ENCODE measurements around the gene SASH3.

SASH3 gene

DNA sequence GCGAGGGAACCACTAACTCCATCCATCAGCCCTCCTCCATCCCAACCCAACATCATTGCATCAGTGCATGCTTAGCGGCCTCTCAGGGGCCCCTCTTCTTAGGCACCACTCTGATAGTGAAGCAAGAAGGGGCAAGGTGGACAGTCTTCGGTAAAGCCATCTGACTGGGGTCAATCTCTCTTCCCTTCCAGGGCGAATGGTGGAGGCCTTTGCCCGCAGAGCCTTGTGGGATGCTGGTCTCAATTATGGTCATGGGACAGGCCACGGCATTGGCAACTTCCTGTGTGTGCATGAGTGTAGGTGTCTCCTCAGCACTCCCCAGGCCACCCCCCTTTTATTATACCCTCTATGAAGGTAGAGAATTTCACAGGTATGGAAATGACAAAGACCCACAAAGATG lies 18.8 kb upstream of the SASH3 start:
- intact Hi-C loops (cut with DNase I; ENCODE audit: low total_unique reads): no loop called here
- Histone ChIP-seq H3K4me1 (no peaks in the 10 kb centered on the region), H3K27me3 (no peaks in the 10 kb centered on the region), H3K27ac (no peak overlapping the region), H3K9me3 (no peaks in the 10 kb centered on the region), H3K4me3 (no peak overlapping the region), H3K36me3 (no peaks in the 10 kb centered on the region)
- TF ChIP-seq, protein P1, sequence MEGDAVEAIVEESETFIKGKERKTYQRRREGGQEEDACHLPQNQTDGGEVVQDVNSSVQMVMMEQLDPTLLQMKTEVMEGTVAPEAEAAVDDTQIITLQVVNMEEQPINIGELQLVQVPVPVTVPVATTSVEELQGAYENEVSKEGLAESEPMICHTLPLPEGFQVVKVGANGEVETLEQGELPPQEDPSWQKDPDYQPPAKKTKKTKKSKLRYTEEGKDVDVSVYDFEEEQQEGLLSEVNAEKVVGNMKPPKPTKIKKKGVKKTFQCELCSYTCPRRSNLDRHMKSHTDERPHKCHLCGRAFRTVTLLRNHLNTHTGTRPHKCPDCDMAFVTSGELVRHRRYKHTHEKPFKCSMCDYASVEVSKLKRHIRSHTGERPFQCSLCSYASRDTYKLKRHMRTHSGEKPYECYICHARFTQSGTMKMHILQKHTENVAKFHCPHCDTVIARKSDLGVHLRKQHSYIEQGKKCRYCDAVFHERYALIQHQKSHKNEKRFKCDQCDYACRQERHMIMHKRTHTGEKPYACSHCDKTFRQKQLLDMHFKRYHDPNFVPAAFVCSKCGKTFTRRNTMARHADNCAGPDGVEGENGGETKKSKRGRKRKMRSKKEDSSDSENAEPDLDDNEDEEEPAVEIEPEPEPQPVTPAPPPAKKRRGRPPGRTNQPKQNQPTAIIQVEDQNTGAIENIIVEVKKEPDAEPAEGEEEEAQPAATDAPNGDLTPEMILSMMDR (IDR thresholded peaks at IDR 0.05): no peak
- DNase-seq: no peak

DNA sequence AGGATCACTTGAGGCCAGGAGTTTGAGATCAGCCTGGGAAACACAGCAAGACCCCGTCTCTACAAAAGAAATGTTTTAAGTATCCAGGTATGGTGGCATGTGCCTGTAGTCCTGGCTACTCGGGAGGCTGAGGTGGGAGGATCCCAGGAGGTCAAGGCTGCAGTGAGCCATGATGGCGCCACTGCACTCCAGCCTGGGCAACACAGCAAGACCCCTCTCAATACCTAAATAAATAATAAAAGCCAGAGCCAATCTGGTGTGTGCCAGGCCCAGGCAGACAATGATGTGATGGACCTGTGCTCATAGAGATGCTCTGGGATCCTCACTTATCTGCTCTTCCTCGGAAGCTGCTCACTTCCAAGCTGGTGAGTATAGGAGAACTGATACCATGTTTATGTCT lies 18.2 kb upstream of the SASH3 start:
- Histone ChIP-seq H3K4me1 (no peaks in the 10 kb centered on the region), H3K27me3 (no peaks in the 10 kb centered on the region), H3K4me3 (no peak overlapping the region), H3K9me3 (no peaks in the 10 kb centered on the region), H3K36me3 (no peaks in the 10 kb centered on the region), H3K27ac (no peak overlapping the region)
- DNase-seq: no peak
- TF ChIP-seq, protein P1 (IDR thresholded peaks at IDR 0.05): no peak
- intact Hi-C loops (cut with DNase I; ENCODE audit: low total_unique reads): no loop called here

DNA sequence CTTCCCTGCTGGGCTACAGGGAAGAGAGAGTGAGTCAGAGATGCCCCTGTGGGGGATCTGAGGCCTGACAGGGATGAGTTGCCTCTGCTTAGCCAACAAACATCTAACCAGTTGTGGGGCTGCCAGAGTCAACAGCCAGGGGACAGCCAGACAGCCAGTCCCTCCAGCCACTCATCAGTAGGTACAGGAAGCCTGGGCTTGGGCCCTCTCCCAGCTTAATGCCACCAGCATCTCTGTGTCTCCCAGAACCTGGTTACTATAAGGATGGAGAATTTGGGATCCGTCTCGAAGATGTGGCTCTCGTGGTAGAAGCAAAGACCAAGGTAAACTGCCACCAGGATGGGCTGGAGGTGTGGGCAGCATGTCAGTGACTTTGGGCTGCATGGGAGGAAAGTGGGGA lies 17.3 kb upstream of the SASH3 start:
- TF ChIP-seq, protein P1 (IDR thresholded peaks at IDR 0.05): no peak
- no peak for DNase-seq

DNA sequence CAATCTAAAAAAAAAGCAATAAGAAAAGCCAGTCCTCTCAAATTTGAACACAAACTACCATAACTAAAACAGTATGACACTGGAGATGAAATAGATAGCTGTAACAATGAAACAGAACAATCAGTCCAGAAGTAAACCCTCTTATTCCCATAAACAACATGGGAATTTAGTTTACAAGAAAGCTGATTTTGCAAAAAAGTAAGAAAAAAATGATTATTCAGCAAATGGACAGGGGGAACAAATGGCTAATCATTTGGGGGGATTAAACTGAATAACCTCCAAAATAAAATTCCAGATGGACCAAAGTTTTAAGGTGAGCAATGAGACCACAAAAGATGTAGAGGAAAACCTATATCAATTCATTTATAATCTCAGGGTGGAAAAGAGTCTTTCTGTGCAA lies 16.1 kb upstream of the SASH3 start:
- H3K4me1 ChIP-seq: no peaks in the 10 kb centered on the region
- DNase-seq: no peak
- intact Hi-C loops (cut with DNase I; ENCODE audit: low total_unique reads): no loop called here
- H3K9me3 ChIP-seq: no peaks in the 10 kb centered on the region
- H3K36me3 ChIP-seq: no peaks in the 10 kb centered on the region
- no peaks in the 10 kb centered on the region for H3K27me3 ChIP-seq
- no peak overlapping the region for H3K4me3 ChIP-seq
- no peak overlapping the region for H3K27ac ChIP-seq
- TF ChIP-seq, protein P1 (IDR thresholded peaks at IDR 0.05): no peak

More for the DNA sequence above, 17.3 kb upstream of the SASH3 start:
- Histone ChIP-seq H3K27me3 (no peaks in the 10 kb centered on the region), H3K27ac (no peak overlapping the region), H3K9me3 (no peaks in the 10 kb centered on the region), H3K4me3 (no peak overlapping the region), H3K4me1 (no peaks in the 10 kb centered on the region), H3K36me3 (no peaks in the 10 kb centered on the region)
- intact Hi-C loops (cut with DNase I; ENCODE audit: low total_unique reads): no loop called here

DNA sequence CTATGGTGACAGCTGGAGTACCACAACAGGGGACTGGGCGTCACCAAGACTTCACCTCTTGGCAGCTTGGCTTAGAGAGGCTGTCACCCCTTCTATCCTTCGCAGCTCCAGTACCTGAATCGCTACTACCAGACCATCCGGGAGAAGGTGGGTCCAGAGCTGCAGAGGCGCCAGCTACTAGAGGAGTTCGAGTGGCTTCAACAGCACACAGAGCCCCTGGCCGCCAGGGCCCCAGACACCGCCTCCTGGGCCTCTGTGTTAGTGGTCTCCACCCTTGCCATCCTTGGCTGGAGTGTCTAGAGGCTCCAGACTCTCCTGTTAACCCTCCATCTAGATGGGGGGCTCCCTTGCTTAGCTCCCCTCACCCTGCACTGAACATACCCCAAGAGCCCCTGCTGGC lies 11.6 kb upstream of the SASH3 start:
- Histone ChIP-seq H3K9me3 (no peaks in the 10 kb centered on the region), H3K27ac (no peak overlapping the region), H3K4me3 (no peak overlapping the region), H3K36me3 (no peaks in the 10 kb centered on the region), H3K27me3 (no peaks in the 10 kb centered on the region), H3K4me1 (no peaks in the 10 kb centered on the region)
- DNase-seq: no peak
- intact Hi-C loops (cut with DNase I; ENCODE audit: low total_unique reads): no loop called here
- TF ChIP-seq, protein P1 (IDR thresholded peaks at IDR 0.05): no peak

Measured in tibial artery (tissue), 4 donors.